Right cardiac atrium (tissue), 5 donors: ENCODE results near the gene YLPM1. TPM values are rescaled to one million over a fixed set of nuclear protein-coding genes. Genes with fewer than 3 reads are reported as not detected.

ENCODE experiments used
- ATAC-seq, 2 donors: fragments of 200-7000 bp; cut with Tn5 transposase; one replicate each; pipeline versions ENCODE4 v1.8.0 to v1.9.1; 2020; ENCODE audit warnings: moderate library complexity in 2 of 2, mild to moderate bottlenecking in 1 of 2
- DNase-seq, 3 donors: peaks; one replicate each; pipeline ENCODE4 v3.0.0-alpha.2; 2020
- H3K27ac ChIP-seq: one replicate; pipeline ENCODE4 v1.5.1; 2013; ENCODE audit warnings: mild to moderate bottlenecking, low read length, control low read depth, moderate library complexity
- H3K27me3 ChIP-seq: one replicate; pipeline ENCODE4 v1.6.1; 2013; ENCODE audit not compliant: control insufficient read depth, insufficient read depth
- H3K4me1 ChIP-seq: one replicate; pipeline ENCODE4 v1.6.1; 2013; ENCODE audit warnings: low read length; ENCODE audit not compliant: control insufficient read depth, insufficient read depth
- H3K4me3 ChIP-seq: one replicate; pipeline ENCODE4 v1.5.1; 2013; ENCODE audit warnings: low read length, control low read depth
- H3K9me3 ChIP-seq: one replicate; pipeline ENCODE4 v1.6.1; 2013; ENCODE audit warnings: low read length; ENCODE audit not compliant: control insufficient read depth
- WGBS: extraction: QIAGEN DNeasy Blood & Tissue Kit; methylation state at CpG from one replicate; pipeline ENCODE4 v1.1.7; 2013; 5-methylcytosine and 5-hydroxymethylcytosine counted together
- intact Hi-C, 4 donors: fragments of 100-400 bp; cut with DNase I; formaldehyde crosslinking; loops; one replicate each; pipeline versions ENCODE4 v1.11.0 to v1.14.0; 2022 to 2023
- polyA plus RNA-seq: library from polyadenylated mRNA; stranded (reverse); fragments of 200-250 nt; gene quantifications from one replicate; pipeline ENCODE4 v1.2.3, GENCODE V29; 2013
- total RNA-seq, 4 donors: library from RNA; stranded (reverse); fragmentation: NEBNext Ultra II Directional; extraction: Animal tissue kit (Norgen Biotek cat#: 25700); gene quantifications; one replicate each; pipeline ENCODE4 v1.2.1, GENCODE V29; 2021
- donor health status: healthy with polysubstance abuse.
- donor health status: DM: no; HTN: yes; CAD: no.
- donor health status: DM: no; HTN: no; CAD: no.
- donor health status: DM: no; HTN: yes; CAD: no; lungs with severe emphysema.
- donor health status: DM: yes; HTN: yes; CAD: no.

Gene YLPM1
- total and polyA plus RNA-seq, 5 donors: 15.5 to 36.3 (median 32.6) TPM

DNA sequence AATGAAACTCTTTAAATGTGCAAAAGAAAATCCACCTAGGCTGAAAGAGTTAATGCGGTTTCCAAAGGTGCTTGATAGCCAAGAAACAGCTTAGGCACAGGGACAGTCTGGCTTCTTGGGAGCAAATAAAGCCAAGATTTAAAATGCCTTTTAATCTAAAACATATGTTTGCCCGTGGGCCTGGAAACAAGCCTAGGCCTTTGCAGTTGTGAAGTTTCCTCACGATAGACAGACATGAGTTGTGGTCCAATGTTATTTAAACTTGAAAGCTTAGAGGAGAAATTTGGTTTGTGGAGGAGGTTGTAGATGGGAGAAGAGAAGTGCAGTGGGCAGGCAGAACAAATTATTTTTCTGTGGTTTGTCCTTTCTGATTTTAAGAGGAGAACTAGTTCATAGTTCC lies 83.1 kb downstream of the YLPM1 start:
- DNase-seq (peak in 1 of 3 donors; percentile 54), ATAC-seq (no peak)
- Histone ChIP-seq H3K4me1 (no peaks in the 10 kb centered on the region), H3K27ac (no peak overlapping the region), H3K9me3 (no peaks in the 10 kb centered on the region), H3K27me3 (no peaks in the 10 kb centered on the region), H3K4me3 (no peak overlapping the region)
- 61% methylated on average over 3 of the region's 3 CpGs for WGBS
- intact Hi-C loops: no loop called here

GRCh38 chr14:74846968-74847665 lies 84.0 kb downstream of the YLPM1 start:
- H3K4me1 ChIP-seq: no peaks in the 10 kb centered on the region
- DNase-seq (no peak), ATAC-seq (no peak)
- no peaks in the 10 kb centered on the region for H3K27me3 ChIP-seq
- H3K4me3 ChIP-seq: no peak overlapping the region
- 79% methylated on average over 1 of the region's 1 CpG for WGBS
- intact Hi-C loops: no loop called here
- no peak overlapping the region for H3K27ac ChIP-seq
- H3K9me3 ChIP-seq: no peaks in the 10 kb centered on the region

DNA sequence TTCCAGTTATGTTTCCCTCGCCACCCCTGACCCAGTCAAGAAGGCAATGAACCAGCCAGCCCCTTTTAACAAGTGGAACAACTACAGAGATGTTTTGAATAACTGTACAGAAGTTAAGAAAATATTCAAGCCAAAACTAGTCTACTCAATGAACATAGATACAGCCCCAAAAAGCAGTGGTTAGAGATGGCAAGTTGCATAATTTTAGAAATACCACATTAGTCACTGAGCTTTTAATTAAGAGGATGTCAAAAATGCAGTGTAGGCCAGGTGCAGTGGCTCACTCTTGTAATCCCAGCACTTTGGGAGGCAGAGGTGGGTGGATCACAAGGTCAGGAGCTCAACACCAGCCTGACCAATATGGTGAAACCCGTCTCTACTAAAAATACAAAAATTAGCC lies 85.7 kb downstream of the YLPM1 start:
- Histone ChIP-seq H3K27me3 (no peaks in the 10 kb centered on the region), H3K4me3 (no peak overlapping the region), H3K27ac (no peak overlapping the region), H3K4me1 (no peaks in the 10 kb centered on the region), H3K9me3 (no peaks in the 10 kb centered on the region)
- no peak for DNase-seq
- WGBS: 89% methylated on average over 2 of the region's 2 CpGs
- no peak for ATAC-seq
- intact Hi-C loops: no loop called here

- H3K9me3 ChIP-seq: no peaks in the 10 kb centered on the region
- no peak overlapping the region for H3K4me3 ChIP-seq
- H3K4me1 ChIP-seq: peaks cover 1% of the 10 kb centered on the region
- intact Hi-C loops: no loop called here
- no peaks in the 10 kb centered on the region for H3K27me3 ChIP-seq
- no peak overlapping the region for H3K27ac ChIP-seq
- DNase-seq (no peak), ATAC-seq (no peak)
- 57% methylated on average over 2 of the region's 2 CpGs for WGBS
Observed at GRCh38 chr14:74852922-74853530, 89.9 kb downstream of the YLPM1 start.

DNA sequence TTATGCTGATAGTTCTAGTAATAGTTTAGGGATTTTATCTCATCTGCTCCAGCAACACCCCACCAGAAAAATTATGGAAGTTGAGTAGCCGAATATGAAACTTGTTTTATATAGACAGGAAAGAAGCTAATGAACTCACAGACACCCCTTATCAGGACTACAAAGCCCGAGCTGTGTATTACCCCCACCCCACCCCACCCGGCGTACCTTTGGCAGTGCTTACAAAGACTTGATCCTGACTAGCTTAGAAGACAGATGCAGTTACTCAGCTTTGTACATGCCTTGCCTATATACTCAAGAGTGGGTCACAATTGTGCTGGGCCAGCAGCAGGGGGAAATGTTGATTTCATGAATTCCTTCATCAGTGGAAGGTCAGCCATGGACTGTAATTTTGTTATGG lies 90.5 kb downstream of the YLPM1 start:
- Histone ChIP-seq H3K27me3 (no peaks in the 10 kb centered on the region), H3K27ac (no peak overlapping the region), H3K9me3 (no peaks in the 10 kb centered on the region), H3K4me3 (no peak overlapping the region), H3K4me1 (peaks cover 1% of the 10 kb centered on the region)
- no peak for DNase-seq
- no peak for ATAC-seq
- intact Hi-C loops: no loop called here
- 40% methylated on average over 4 of the region's 4 CpGs for WGBS

GRCh38 chr14:74855021-74855420 lies 91.9 kb downstream of the YLPM1 start:
- peaks cover 1% of the 10 kb centered on the region for H3K4me1 ChIP-seq
- H3K27me3 ChIP-seq: no peaks in the 10 kb centered on the region
- 59% methylated on average over 7 of the region's 7 CpGs for WGBS
- H3K9me3 ChIP-seq: no peaks in the 10 kb centered on the region
- intact Hi-C loops: no loop called here
- ATAC-seq (no peak), DNase-seq (no peak)
- no peak overlapping the region for H3K4me3 ChIP-seq
- no peak overlapping the region for H3K27ac ChIP-seq

DNA sequence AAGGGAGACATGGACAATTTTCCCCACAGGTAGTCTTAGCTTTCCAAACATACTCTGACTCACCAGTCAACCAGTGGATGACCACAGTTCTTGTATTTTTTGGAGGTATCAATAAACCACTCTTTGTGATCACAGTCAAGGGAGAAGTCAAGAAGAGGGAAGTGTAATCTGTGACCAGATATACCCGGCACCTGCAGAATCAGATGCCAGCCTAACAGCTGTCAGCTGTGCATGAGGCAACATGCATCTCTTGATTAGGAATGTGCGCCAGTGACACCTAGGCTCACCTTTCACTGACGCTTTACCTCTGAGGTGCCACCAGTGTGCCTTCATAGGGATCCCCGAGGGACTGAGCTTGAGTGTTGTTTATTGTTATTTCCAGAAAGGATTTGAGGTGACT lies 92.8 kb downstream of the YLPM1 start:
- DNase-seq (no peak), ATAC-seq (no peak)
- H3K27ac ChIP-seq: no peak overlapping the region
- WGBS: 76% methylated on average over 4 of the region's 4 CpGs
- H3K9me3 ChIP-seq: no peaks in the 10 kb centered on the region
- no peak overlapping the region for H3K4me3 ChIP-seq
- H3K4me1 ChIP-seq: peaks cover 1% of the 10 kb centered on the region
- intact Hi-C loops: no loop called here
- H3K27me3 ChIP-seq: no peaks in the 10 kb centered on the region

GRCh38 chr14:74856366-74856765 lies 93.2 kb downstream of the YLPM1 start:
- intact Hi-C loops: no loop called here
- 82% methylated on average over 1 of the region's 1 CpG for WGBS
- no peak for DNase-seq
- Histone ChIP-seq H3K9me3 (no peaks in the 10 kb centered on the region), H3K4me3 (no peak overlapping the region), H3K27ac (no peak overlapping the region), H3K4me1 (peaks cover 1% of the 10 kb centered on the region), H3K27me3 (no peaks in the 10 kb centered on the region)
- ATAC-seq: no peak

GRCh38 chr14:74858022-74858421 lies 94.9 kb downstream of the YLPM1 start:
- 62% methylated on average over 1 of the region's 1 CpG for WGBS
- intact Hi-C loops: no loop called here
- H3K27me3 ChIP-seq: no peaks in the 10 kb centered on the region
- DNase-seq (no peak), ATAC-seq (no peak)
- H3K4me3 ChIP-seq: no peak overlapping the region
- no peak overlapping the region for H3K27ac ChIP-seq
- peaks cover 1% of the 10 kb centered on the region for H3K4me1 ChIP-seq
- H3K9me3 ChIP-seq: no peaks in the 10 kb centered on the region

DNA sequence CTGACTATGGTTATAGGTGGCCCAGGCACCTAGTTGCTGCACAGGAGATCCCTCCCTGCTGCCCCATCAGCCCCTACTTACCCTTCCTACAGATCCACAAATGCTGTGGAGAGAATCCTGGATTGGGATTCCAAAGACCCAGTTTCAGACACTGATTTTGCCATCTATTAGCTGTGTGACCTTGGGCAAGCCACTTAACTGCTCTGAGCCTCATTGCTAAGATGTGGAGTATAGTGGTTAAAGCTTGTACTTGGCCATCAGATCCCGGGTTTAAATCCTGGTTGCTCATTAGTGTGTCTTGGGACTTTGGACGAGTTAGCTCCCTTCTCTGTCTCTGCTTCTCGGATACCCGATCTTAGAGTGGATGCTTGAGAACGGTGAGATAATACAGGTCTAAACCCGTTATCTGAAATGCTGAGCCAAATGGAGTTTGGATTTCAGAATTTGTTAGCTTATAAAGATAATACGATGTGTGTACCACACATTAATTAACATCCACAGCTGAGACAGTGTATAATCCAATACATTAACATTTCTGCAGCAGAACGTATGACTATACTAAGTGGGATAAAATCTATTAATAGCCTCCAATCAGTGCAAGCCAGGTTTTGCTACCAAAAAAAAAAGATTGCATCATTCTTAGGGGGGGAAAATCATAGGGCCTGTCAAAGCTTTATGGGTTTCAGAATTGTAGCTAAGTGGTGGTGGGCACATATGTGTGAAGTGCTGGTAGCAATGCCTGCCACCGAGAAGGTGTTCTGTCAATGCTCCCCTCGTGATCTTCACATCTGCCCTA lies 96.8 kb downstream of the YLPM1 start:
- 53% methylated on average over 10 of the region's 10 CpGs for WGBS
- no peak for ATAC-seq
- intact Hi-C loops: loop anchor here in 3 of 4 donors (5.0 kb wide), 3 partner anchors 42 to 227 kb away; no protein-coding TSS in a partner anchor
- Histone ChIP-seq H3K27ac (no peak overlapping the region), H3K4me1 (peaks cover 1% of the 10 kb centered on the region), H3K27me3 (no peaks in the 10 kb centered on the region), H3K9me3 (no peaks in the 10 kb centered on the region), H3K4me3 (no peak overlapping the region)
- DNase-seq: no peak
